RWPE1 (cell line): Measurements from ENCODE around the gene S100P.

Experiments used
- CTCF ChIA-PET: fragments of 350-600 bp; sonication (Branson Sonifier 250); formaldehyde crosslinking; extraction: SDS; loops from one replicate; lab custom pipeline; 2021; lab: Yijun Ruan, JAX
- POLR2A ChIA-PET: fragments of 400-600 bp; formaldehyde crosslinking; extraction: SDS; loops from one replicate; lab custom pipeline; 2020; ENCODE audit warnings: antibody characterized with exemption; ENCODE audit not compliant: low non-redundant PET; lab: Yijun Ruan, JAX
- DNase-seq: peaks from one replicate; pipeline ENCODE4 v3.0.0; 2012; ENCODE audit warnings: low spot score
- H3K27ac ChIP-seq: fragments of 450-650 bp; 2 replicates; pipeline ENCODE4 v1.5.1; 2017
- CTCF ChIP-seq: fragments of 450-650 bp; conservative IDR thresholded peaks from 2 replicates; pipeline ENCODE4 v1.5.1; 2017; ENCODE audit warnings: low read depth, mild to moderate bottlenecking

The S100P gene

GRCh38 chr4:6655924-6656323 lies 37.8 kb upstream of the S100P start:
- ChIA-PET POLR2A (no interaction called here), CTCF (interaction anchor here (0.6 kb wide), 1 partner anchor 160 kb away, joined by 3 read pairs; no protein-coding TSS in a partner anchor)
- no peak for TF ChIP-seq CTCF
- H3K27ac ChIP-seq: no peak overlapping the region
- no peak for DNase-seq

- H3K27ac ChIP-seq: no peak overlapping the region
- ChIA-PET POLR2A (no interaction called here), CTCF (no interaction called here)
- no peak for DNase-seq
- no peak for TF ChIP-seq CTCF
These were observed 36.2 kb upstream of the S100P start for GRCh38 chr4:6657242-6658208.

- ChIA-PET CTCF (no interaction called here), POLR2A (no interaction called here)
- H3K27ac ChIP-seq: peak overlapping the region; percentile 21
- no peak for DNase-seq
- no peak for TF ChIP-seq CTCF
These were observed 35.5 kb upstream of the S100P start for GRCh38 chr4:6658209-6658595.

GRCh38 chr4:6658597-6659075 lies 35.0 kb upstream of the S100P start:
- no peak for DNase-seq
- TF ChIP-seq CTCF: no peak
- ChIA-PET POLR2A (no interaction called here), CTCF (no interaction called here)
- peak overlapping the region; percentile 21 for H3K27ac ChIP-seq

- TF ChIP-seq CTCF: no peak
- no peak for DNase-seq
- CTCF ChIA-PET: no interaction called here
- H3K27ac ChIP-seq: no peak overlapping the region
- POLR2A ChIA-PET: no interaction called here
These were observed 33.8 kb upstream of the S100P start for GRCh38 chr4:6659897-6660296.

GRCh38 chr4:6660430-6660829 lies 33.2 kb upstream of the S100P start:
- ChIA-PET CTCF (no interaction called here), POLR2A (no interaction called here)
- no peak for DNase-seq
- H3K27ac ChIP-seq: no peak overlapping the region
- no peak for TF ChIP-seq CTCF
